Measurements from ENCODE around the gene NRAP.

NRAP gene, protein sequence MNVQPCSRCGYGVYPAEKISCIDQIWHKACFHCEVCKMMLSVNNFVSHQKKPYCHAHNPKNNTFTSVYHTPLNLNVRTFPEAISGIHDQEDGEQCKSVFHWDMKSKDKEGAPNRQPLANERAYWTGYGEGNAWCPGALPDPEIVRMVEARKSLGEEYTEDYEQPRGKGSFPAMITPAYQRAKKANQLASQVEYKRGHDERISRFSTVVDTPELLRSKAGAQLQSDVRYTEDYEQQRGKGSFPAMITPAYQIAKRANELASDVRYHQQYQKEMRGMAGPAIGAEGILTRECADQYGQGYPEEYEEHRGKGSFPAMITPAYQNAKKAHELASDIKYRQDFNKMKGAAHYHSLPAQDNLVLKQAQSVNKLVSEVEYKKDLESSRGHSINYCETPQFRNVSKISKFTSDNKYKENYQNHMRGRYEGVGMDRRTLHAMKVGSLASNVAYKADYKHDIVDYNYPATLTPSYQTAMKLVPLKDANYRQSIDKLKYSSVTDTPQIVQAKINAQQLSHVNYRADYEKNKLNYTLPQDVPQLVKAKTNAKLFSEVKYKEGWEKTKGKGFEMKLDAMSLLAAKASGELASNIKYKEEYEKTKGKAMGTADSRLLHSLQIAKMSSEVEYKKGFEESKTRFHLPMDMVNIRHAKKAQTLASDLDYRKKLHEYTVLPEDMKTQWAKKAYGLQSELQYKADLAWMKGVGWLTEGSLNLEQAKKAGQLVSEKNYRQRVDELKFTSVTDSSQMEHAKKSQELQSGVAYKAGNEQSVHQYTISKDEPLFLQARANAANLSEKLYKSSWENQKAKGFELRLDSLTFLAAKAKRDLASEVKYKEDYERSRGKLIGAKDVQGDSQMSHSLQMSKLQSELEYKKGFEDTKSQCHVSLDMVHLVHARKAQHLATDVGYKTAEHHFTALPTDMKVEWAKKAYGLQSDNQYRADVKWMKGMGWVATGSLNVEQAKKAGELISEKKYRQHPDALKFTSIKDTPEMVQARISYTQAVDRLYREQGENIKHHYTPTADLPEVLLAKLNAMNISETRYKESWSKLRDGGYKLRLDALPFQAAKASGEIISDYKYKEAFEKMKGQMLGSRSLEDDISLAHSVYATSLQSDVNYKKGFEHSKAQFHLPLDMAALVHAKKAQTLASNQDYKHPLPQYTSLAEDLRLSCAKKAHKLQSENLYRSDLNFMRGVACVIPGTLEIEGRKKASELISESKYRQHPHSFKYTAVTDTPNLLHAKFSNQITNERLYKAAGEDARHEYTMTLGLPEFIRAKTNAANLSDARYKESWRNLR (N-terminal part only)

GRCh38 chr10:113663908-113664307 is at the start of gene NRAP:
TSS of gene NRAP (minus strand) at chr10:113664041. CDS start at chr10:113663882, 159 bp downstream.
- no peak for ATAC-seq

- ATAC-seq = no peak
Observed at GRCh38 chr10:113713640-113713982, 49.8 kb upstream of the NRAP start.

DNA sequence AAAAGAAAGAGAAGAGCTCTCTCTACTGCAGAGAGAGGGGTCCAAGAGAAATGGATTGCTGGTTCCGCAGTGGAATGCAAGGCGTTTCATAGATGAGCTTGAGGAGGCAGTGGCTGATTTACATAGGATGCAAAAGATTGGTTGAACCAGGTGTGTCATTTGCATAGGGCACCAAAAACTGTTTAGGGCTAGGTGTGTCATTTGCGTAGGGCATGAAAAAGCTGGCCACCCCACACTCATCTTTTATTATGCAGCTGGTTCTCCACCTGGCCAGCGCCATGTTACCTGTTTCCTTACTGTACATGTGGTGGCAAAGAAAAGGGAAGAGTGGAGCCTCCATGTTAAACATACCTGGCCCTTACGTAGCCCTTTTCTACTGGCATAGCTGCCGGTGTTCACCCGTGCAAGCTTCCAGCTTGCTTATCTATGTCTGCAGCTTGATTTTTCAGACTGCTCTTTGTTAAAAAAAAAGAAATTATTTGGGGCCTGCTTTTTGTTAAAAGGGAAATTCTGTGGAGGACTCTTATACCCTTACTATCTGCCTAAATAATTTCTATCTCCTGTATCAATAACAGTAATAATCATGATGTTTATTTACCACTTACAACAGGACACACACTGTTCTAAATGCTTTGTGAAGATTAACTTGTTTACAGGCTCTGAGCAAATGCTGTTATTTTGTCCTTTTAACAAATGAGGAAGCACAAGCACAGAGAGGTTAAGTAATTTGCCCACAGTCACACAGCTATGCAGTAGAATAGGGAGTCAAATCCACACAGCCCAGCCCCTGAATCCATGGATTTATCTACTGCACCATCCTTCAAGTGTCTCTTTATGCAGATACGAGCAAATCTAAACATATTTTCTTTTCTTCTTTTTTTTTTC is 49.2 kb upstream of the NRAP start:
- no peak for ATAC-seq

DNA sequence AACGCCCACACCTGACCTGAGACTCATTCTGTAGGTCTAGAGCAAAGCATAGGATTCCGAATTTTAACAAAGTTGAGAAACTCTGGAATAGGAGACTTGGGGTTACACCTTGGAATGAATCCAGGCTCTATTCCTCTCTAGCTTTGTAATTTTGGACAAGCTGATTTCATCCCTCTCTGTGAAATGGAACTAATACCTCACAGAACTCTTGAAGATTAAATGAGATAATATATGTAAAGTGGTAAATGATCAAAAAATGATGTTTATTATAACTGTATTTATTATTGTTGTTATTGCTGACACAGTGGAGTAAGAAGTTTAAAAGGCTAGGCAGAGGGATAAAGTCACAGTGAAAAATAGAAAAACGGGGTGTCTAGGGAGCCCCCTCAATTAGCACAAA is 48.2 kb upstream of the NRAP start:
- no peak for ATAC-seq

DNA sequence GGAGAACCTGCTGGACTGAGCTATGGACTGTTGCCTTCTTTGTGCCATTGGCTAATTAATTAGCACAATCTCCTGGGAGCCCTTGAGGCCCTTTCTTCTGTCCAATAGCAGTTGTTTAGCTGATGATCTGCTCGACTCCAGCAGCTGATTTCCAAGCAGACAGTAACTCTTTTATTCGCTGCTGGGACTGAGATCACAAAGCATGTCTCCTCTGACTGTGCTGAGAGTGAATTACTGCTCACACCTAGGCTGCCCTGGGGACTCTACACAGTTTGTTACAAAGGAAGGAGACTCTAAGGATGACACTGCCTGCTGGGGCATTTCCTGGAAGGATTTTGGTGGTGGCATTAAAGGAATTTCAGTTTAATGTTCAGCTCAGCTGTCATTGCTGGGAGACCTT is 47.3 kb upstream of the NRAP start:
- no peak for ATAC-seq

GRCh38 chr10:113709221-113709838 is 45.5 kb upstream of the NRAP start:
- peak; percentile 24 to 35 for ATAC-seq

GRCh38 chr10:113708640-113709039 is 44.8 kb upstream of the NRAP start:
- no peak for ATAC-seq

GRCh38 chr10:113706623-113707022 is 42.8 kb upstream of the NRAP start:
- ATAC-seq = no peak

GRCh38 chr10:113705344-113705652 is 41.5 kb upstream of the NRAP start:
- no peak for ATAC-seq

- no peak for ATAC-seq
Observed at GRCh38 chr10:113704637-113705343, 40.9 kb upstream of the NRAP start.

- ATAC-seq = no peak
Observed at GRCh38 chr10:113697595-113697994, 33.8 kb upstream of the NRAP start.

DNA sequence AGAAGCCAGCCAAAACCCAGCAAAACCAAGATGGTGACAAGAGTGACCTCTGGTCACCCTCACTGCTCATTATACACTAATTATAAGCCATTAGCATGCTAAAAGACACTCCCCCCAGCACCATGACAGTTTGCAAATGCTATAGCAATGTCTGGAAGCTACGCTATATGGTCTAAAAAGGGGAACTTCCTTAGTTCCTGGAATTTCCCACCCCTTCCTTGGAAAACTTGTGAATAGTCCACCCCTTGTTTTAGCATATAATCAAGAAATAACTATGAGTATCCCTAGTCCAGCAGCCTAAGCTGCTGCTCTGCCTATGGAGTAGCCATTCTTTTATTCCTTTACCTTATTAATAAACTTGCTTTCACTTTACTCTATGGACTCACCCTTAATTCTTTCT is 31.9 kb upstream of the NRAP start:
- no peak for ATAC-seq

- no peak for ATAC-seq
Observed at GRCh38 chr10:113693348-113693747, 29.5 kb upstream of the NRAP start.

DNA sequence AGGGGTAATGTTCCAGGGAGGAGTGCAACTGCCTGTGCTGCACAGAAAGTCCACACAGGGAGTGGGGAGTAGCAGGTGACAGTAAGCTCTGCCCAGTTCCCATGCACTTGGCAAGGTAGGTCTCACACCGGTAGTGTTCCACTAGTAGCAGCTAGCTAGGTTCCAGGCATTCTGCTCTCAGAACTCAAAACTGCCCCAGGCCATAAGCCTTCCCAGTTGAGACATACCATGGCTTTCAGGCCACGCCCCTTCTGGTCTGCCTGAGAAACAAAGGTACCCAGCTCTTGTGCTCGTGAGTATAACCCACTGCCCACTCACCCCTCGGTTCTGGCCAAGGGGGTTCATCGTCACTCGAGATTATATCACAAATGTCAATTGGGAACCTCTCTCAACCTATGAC is 28.4 kb upstream of the NRAP start:
- ATAC-seq = no peak

DNA sequence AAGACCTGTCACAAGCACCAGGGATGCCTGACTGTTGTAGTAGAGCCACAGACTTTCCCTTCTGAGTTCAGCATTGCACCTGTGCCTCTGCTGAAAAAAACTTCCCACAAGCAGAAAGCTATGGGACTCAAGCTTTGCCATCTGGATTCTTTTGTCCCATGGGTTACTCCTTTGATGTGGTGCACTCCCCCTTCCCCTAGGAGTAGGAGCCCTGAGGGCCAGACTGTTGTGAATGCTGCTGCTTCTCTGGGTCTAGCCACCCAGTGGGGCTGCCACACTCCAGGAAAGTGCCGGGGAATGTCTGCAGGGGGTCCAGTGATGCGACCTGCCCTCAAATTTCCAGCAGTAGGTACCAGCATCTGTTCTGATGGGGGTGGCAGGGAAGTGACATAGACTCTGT is 27.5 kb upstream of the NRAP start:
- ATAC-seq = no peak

- ATAC-seq = no peak
Observed at GRCh38 chr10:113690749-113691148, 26.9 kb upstream of the NRAP start.

DNA sequence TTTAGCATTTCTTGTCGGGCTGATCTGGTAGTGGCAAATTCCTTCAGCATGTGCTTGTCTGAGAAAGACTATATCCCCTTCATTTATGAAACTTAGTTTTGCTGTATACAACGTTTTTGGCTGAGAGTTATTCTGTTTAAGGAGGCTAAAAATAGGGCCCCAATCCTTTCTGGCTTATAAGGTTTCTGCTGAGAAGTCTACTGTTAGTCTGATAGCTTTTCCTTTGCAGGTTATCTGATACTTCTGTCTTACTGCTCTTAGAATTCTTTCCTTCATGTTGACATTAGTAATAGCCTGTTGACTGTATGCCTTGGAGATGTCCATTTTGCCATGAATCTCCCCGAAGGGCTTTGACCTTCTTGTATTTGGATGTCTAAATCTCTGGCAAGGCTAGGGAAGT is 25.7 kb upstream of the NRAP start:
- no peak for ATAC-seq

DNA sequence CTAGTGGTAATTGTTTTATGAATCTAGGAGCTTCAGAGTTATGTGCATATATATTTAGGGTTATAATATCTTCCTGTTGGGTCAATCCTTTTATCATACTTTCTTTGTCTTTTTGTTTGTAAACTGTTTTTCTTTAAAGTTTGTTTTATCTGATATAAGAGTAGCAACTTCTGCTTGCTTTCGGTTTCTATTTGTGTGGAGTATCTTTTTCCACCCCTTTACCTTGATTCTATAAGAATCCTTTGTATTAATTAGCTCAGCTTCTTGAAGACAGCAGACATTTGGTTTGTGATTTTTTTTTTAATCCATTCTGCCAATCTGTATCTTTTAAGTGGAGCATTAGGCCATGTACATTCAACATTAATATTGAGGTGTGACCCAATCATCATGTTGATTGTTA is 25.2 kb upstream of the NRAP start:
- no peak for ATAC-seq

- no peak for ATAC-seq
Observed at GRCh38 chr10:113687037-113687436, 23.2 kb upstream of the NRAP start.

- no peak for ATAC-seq
Observed at GRCh38 chr10:113686028-113686427, 22.2 kb upstream of the NRAP start.

DNA sequence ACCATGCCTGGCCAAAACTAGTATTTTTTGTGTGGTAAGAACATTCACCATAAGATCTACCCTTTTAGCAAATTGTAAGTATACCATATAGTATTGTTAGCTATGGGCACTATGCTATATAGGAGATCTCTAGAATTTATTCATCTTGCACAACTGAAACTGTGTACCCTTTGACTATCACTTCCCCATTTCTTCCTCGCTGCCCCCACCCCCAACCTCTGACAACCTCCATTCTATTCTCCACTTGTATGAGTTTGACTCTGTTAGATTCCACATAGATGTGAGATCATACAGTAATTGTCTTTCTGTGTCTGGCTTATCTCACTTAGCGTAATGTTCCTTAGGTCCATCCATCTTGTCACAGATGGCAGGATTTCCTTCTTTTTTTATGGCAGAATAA is 19.5 kb upstream of the NRAP start:
- ATAC-seq = no peak

All from activated CD4-positive, CD25-positive, alpha-beta regulatory T cell treated with anti-CD3 and anti-CD28 coated beads, Interleukin-2, amount 50 U/mL, for 24 hours (primary cell).